Muscle of leg (tissue), 11 donors: ENCODE data around the gene RHPN2. TPM values are rescaled to one million over a fixed set of nuclear protein-coding genes. Genes with fewer than 3 reads are reported as not detected.
"Not testable (repeated sequence)": the region's sequence is repeated elsewhere in the genome, so short reads cannot be mapped to it uniquely, and the experiment has no call there.

Experiments used
- DNase-seq: peaks from one replicate; pipeline ENCODE4 v3.0.0; 2013
- H3K27ac ChIP-seq: one replicate; pipeline ENCODE4 v1.5.1; 2013; ENCODE audit warnings: mild to moderate bottlenecking, low read length, control low read depth
- H3K27me3 ChIP-seq: one replicate; pipeline ENCODE4 v1.6.1; 2013; ENCODE audit warnings: low read length; ENCODE audit not compliant: control insufficient read depth, insufficient read depth
- H3K36me3 ChIP-seq: one replicate; pipeline ENCODE4 v1.6.1; 2013; ENCODE audit warnings: low read length; ENCODE audit not compliant: control insufficient read depth, insufficient read depth
- H3K4me1 ChIP-seq: one replicate; pipeline ENCODE4 v1.6.1; 2013; ENCODE audit warnings: low read length; ENCODE audit not compliant: control insufficient read depth, insufficient read depth
- H3K4me3 ChIP-seq: one replicate; pipeline ENCODE4 v1.5.1; 2013; ENCODE audit warnings: low read length, control low read depth
- H3K9me3 ChIP-seq: replicated peaks from 2 replicates; pipeline ENCODE4 v1.6.1; 2013; ENCODE audit warnings: low read depth, low read length; ENCODE audit not compliant: control insufficient read depth
- WGBS: methylation state at CpG from one replicate; pipeline ENCODE4 v1.1.5; 2013; ENCODE audit warnings: missing lambda C conversion rate; ENCODE audit not compliant: insufficient coverage; 5-methylcytosine and 5-hydroxymethylcytosine counted together
- polyA plus RNA-seq, 8 donors: library from polyadenylated mRNA; unstranded; fragments of 120-200 nt; gene quantifications; one replicate each; pipeline versions ENCODE4 v1.2.1 to v1.2.3, GENCODE V29; 2013; ENCODE audit warnings: inconsistent platforms in 1 of 8, low replicate concordance in 1 of 8; ENCODE audit not compliant: insufficient read length in 8 of 8, insufficient read depth in 1 of 8
- total RNA-seq: library from RNA; stranded (reverse); fragments of 120-200 nt; gene quantifications from one replicate; pipeline ENCODE4 v1.2.4, GENCODE V29; 2013

Gene RHPN2
- total and polyA plus RNA-seq, 9 donors, result 0.98 to 4.8 (median 1.7) TPM

DNA sequence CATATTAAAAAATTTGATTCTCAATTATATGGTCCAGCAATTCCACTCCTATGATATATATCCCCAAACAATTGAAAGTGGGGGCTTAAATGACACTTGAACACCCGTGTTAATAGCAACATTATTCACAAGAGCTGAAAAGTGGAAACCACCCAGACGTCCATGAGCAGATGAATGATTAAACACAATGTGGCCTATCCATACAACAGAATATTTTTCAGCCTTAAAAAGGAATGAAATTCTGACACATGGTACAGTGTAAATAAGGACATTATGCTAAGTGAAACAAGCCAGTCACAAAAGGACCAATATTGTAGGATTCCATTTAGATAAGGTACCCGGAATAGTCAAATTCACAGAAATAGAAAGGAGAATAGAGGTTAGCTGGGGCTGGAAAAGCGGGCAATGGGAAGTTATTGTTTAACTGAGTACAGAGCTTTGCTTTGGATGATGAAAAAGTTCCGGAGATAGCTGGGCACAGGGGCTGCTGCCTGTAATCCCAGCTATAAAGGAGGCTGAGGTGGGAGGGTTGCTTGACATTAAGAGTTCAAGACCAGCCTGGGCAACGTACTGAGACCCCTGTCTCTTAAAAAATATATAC is 61.2 kb downstream of the RHPN2 start:
- WGBS, result 100% methylated on average over 1 of the region's 6 CpGs
- H3K27me3 ChIP-seq, H3K27ac ChIP-seq, H3K4me3 ChIP-seq, DNase-seq, H3K4me1 ChIP-seq, H3K36me3 ChIP-seq, H3K9me3 ChIP-seq: not testable (repeated sequence)

DNA sequence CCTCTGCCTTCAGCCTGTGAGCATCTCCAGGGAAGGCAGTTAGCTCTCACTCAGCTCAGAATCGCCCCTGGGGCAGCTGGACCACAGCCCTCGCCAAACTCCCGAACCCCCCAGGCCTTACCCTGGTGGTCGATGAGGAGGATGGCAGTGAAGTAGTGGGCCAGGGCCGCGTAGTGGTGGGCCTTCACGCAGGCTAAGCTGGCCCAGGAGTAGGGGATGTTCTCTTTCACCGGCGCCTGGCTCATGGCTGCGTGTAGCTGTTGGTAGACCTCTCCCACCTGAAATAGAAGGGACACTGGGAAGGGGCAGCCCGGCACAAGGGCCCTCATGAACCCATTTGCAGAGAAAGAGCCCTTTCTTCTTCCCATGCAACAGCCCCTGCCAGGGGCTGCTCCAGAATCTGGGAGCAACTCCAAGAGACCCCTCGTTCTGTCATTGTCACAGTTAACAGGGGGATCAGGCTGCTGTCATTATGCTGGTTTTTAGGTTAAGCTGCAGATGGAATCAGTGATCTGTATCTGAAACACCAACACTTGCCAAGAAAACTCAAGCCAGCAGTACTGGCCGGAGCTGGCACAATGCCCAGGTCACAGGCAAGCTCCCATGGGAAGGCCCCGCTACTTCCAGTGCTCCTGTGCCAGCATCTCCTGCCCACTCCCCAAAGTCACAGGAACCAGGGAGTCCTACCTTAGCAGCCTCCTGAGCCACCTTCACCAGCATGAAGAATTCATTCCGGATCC is 62.4 kb downstream of the RHPN2 start:
- not testable (repeated sequence) for H3K9me3 ChIP-seq, H3K4me3 ChIP-seq, DNase-seq, H3K36me3 ChIP-seq, H3K27ac ChIP-seq, H3K4me1 ChIP-seq, H3K27me3 ChIP-seq
- WGBS, result 75% methylated on average over 10 of the region's 15 CpGs

DNA sequence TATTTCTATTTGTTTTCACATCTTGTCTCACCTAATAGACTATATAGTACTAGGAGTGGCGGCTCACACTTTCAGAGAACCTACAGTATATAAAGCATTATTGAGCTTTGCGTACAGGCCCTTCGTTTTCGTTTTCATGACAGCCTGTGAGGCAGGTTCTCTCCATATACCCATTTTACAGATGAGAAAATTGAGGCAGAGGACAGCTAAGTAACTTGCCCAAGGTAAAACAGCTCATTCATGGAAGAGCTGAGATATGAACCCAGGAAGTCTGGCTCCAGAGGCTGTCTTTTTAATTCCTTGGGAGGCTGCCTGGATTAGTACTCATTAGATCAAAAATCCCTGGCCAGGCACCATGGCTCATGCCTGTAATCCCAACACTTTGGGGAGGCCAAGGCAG is 63.8 kb downstream of the RHPN2 start:
- H3K9me3 ChIP-seq, result no peaks in the 10 kb centered on the region
- H3K27me3 ChIP-seq, result no peaks in the 10 kb centered on the region
- no CpG with 5 or more reads among the region's 4 CpGs for WGBS
- DNase-seq, result no peak
- H3K4me1 ChIP-seq, result no peaks in the 10 kb centered on the region
- no peaks in the 10 kb centered on the region for H3K36me3 ChIP-seq
- no peak overlapping the region for H3K27ac ChIP-seq
- no peak overlapping the region for H3K4me3 ChIP-seq

DNA sequence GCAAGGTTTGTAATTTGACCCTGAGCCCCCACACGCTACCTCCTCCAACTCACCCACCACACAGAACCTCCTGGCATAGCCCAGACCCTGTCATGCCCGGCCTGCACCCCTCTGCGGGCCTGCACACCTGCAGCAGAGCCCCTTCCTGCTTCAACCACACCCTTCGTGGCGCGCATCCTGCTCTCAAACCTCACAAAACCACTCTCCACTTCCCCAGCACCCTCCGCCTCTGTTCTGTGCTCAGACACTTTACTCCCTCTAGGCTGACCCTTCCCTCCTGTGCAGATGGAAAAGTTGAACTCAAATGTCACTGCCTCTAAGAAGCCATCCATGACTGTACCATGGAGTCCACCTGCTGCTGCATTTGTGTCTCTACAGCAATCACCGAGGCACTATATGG is 64.2 kb downstream of the RHPN2 start:
- H3K4me1 ChIP-seq, result no peaks in the 10 kb centered on the region
- H3K27ac ChIP-seq, result no peak overlapping the region
- no peak for DNase-seq
- no peaks in the 10 kb centered on the region for H3K36me3 ChIP-seq
- no peaks in the 10 kb centered on the region for H3K9me3 ChIP-seq
- WGBS, result 76% methylated on average over 7 of the region's 8 CpGs
- H3K4me3 ChIP-seq, result no peak overlapping the region
- no peaks in the 10 kb centered on the region for H3K27me3 ChIP-seq

DNA sequence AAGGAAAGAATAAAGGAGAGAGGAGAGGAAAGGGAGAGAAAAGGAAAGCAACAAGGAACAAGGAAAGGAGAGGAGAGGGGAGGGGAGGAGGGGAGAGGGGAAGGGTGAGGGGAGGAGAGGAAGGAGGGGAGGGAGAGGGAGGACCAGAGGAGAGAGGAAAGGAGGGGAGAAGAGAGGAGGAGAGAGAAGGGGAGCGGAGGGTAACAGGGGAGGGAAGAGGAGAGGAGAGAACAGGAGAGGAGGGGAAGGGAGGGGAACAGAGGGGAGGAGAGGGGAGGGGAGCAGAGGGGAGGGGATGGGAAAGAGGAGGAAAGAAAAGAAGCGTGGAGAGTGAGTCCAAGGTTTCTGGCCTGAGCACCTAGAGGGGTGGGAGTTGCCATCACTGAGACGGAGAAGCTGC is 66.0 kb downstream of the RHPN2 start:
- Histone ChIP-seq H3K27ac (no peak overlapping the region), H3K36me3 (no peaks in the 10 kb centered on the region), H3K4me3 (no peak overlapping the region), H3K4me1 (no peaks in the 10 kb centered on the region), H3K9me3 (no peaks in the 10 kb centered on the region), H3K27me3 (no peaks in the 10 kb centered on the region)
- no peak for DNase-seq
- 58% methylated on average over 3 of the region's 3 CpGs for WGBS

DNA sequence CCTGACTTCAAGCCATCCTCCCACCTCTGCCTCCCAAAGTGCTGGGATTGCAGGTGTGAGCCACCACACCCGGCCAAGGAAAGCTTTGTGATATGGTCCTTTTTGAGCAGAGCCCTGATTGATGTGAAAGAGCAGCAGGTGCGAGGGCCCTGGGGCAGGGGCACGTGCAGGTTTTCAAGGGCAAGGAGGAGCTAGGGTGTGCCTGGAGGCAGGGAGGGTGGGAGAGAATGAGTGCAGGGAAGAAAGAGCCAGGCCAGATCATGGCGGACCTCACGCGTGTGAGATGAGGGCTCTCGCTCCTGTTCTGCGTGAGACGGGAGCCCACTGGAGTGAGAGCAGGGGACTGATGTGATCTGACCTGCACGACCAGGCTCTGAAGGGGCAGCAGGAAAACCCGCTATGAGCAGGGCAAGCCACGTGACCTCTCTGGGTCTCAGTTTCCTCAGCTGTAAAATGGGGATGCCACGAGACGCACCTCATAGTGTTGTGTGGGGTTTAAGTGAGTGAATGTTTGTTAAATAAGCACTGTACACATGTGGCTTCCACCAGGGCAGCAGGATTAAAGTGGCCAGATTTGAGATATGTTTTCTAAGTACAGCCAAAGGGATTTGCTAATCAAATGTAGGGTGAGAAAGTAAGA is 66.9 kb downstream of the RHPN2 start:
- no peak overlapping the region for H3K4me3 ChIP-seq
- DNase-seq, result no peak
- no peaks in the 10 kb centered on the region for H3K27me3 ChIP-seq
- H3K36me3 ChIP-seq, result no peaks in the 10 kb centered on the region
- H3K9me3 ChIP-seq, result no peaks in the 10 kb centered on the region
- 85% methylated on average over 14 of the region's 14 CpGs for WGBS
- no peak overlapping the region for H3K27ac ChIP-seq
- no peaks in the 10 kb centered on the region for H3K4me1 ChIP-seq

DNA sequence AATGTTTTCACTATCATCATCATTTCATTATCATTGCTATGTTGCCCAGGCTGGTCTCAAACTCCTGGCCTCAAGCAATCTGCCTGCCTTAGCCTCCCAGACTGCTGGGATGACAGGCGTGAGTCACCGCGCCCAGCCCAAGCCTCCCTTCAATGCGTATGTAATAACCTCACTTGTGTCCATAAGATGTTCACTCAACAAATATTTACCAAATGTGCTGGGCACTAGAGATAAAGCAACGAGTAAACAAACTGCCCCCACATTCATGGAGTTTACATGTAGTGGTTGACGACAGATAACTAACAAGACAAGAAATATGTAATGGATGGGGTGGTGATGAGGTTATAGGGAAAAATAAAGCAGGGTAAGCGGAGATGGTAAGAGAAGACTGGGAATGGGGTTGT is 67.6 kb downstream of the RHPN2 start:
- H3K27ac ChIP-seq, DNase-seq, H3K36me3 ChIP-seq, H3K4me1 ChIP-seq, H3K27me3 ChIP-seq, H3K9me3 ChIP-seq, H3K4me3 ChIP-seq: not testable (repeated sequence)
- WGBS, result no CpG with 5 or more reads among the region's 7 CpGs

DNA sequence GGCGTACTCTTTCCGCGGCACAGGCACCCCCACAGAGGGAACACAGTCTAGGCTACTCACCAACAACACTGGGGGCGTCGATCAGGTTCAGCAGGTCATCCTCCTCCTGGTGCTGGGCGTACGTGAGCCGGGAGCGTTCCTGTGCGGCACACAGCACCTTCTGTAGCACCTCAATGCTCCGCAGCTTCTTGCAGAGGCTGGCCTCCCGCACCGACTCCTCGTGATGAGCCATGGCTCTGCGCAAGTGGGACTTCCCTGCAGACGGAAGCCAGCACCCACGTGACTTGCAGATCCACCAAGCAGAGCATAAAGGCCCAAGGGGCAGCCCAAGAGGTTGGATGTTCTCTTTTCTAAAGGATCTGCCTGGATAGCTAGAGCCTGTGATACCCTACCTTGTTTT is 68.7 kb downstream of the RHPN2 start:
- not testable (repeated sequence) for H3K4me1 ChIP-seq, H3K27ac ChIP-seq, H3K9me3 ChIP-seq, DNase-seq, H3K27me3 ChIP-seq, H3K4me3 ChIP-seq, H3K36me3 ChIP-seq
- WGBS, result 93% methylated on average over 11 of the region's 17 CpGs

DNA sequence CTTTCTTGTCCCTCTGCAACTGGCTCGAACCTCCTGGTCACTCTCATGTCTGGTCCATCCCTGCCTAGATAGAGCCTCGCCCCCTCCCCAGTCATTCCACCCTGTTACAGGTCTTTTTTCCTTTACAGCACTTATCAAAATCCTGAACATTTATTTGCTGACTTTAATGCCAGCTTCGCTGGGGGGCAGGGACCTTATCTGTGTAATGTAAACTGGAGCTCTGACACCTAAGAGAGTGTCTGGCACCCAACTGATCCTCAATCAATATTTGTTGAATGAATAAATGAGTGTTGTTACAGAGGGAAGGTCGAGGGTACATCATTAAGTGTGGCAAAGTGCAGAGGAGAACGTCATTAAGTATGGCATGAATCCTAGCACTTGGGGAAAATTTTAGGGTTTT is 76.0 kb downstream of the RHPN2 start:
- H3K4me3 ChIP-seq, result no peak overlapping the region
- no peaks in the 10 kb centered on the region for H3K9me3 ChIP-seq
- no peaks in the 10 kb centered on the region for H3K4me1 ChIP-seq
- no peaks in the 10 kb centered on the region for H3K27me3 ChIP-seq
- no peak overlapping the region for H3K27ac ChIP-seq
- 79% methylated on average over 3 of the region's 5 CpGs for WGBS
- no peaks in the 10 kb centered on the region for H3K36me3 ChIP-seq
- DNase-seq, result no peak

DNA sequence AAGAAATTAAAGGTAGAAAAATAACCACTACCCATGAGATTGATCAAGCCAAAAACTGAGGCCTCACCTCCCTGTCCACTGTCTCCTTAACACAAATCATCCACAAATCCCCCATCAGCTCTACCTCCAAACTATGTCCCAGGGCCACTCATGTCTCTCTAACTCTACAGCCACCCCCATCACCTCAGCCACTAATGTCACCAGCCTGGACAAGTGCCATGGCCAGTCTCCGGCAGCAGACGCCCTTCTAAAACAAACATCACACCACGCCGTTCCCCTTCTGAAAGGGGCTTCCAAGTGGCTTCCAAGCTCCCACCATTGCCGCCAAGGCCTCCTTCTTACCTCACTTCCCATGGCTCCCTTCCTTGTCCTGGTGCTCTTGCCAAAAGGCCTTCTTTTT is 76.4 kb downstream of the RHPN2 start:
- not testable (repeated sequence) for H3K27me3 ChIP-seq, DNase-seq, H3K9me3 ChIP-seq, H3K4me1 ChIP-seq, H3K4me3 ChIP-seq, H3K36me3 ChIP-seq, H3K27ac ChIP-seq
- 94% methylated on average over 5 of the region's 5 CpGs for WGBS
